Small intestine (tissue), 7 donors: ENCODE results near the gene CIT. TPM values are rescaled to one million over a fixed set of nuclear protein-coding genes. Genes with fewer than 3 reads are reported as not detected.
"Not testable (repeated sequence)": the region's sequence is repeated elsewhere in the genome, so short reads cannot be mapped to it uniquely, and the experiment has no call there.

Experiments used
- DNase-seq, 2 donors: peaks; one replicate each; pipeline versions ENCODE4 v3.0.0 to v3.0.0-alpha.2; 2013
- FAIRE-seq: peaks from 2 replicates; lab custom pipeline; 2012; peaks lifted over from hg19 to GRCh38; lab: Jason Lieb, UNC
- H3K27ac ChIP-seq, 3 donors: one replicate each; pipeline ENCODE4 v1.5.1; 2013; ENCODE audit warnings: low read length in 2 of 3, mild to moderate bottlenecking in 2 of 3, control low read depth in 1 of 3, inconsistent platforms in 1 of 3, low read depth in 1 of 3, moderate library complexity in 1 of 3
- H3K27me3 ChIP-seq, 3 donors: one replicate each; pipeline ENCODE4 v1.6.1; 2013; ENCODE audit warnings: low read length in 3 of 3, inconsistent platforms in 1 of 3; ENCODE audit not compliant: control insufficient read depth in 3 of 3, insufficient read depth in 3 of 3
- H3K36me3 ChIP-seq, 3 donors: one replicate each; pipeline ENCODE4 v1.6.1; 2013; ENCODE audit warnings: low read length in 3 of 3, inconsistent platforms in 1 of 3, low read depth in 1 of 3, mild to moderate bottlenecking in 1 of 3, moderate library complexity in 1 of 3; ENCODE audit not compliant: control insufficient read depth in 3 of 3, insufficient read depth in 2 of 3
- H3K4me1 ChIP-seq, 3 donors: one replicate each; pipeline ENCODE4 v1.6.1; 2013; ENCODE audit warnings: low read length in 2 of 3, inconsistent platforms in 1 of 3, low read depth in 1 of 3, mild to moderate bottlenecking in 1 of 3, moderate library complexity in 1 of 3; ENCODE audit not compliant: control insufficient read depth in 3 of 3, insufficient read depth in 2 of 3
- H3K4me3 ChIP-seq, 3 donors: one replicate each; pipeline ENCODE4 v1.5.1; 2013; ENCODE audit warnings: low read length in 3 of 3, control low read depth in 1 of 3, inconsistent platforms in 1 of 3, low read depth in 1 of 3, mild to moderate bottlenecking in 1 of 3, moderate library complexity in 1 of 3
- H3K9me3 ChIP-seq, 2 donors: one replicate each; pipeline ENCODE4 v1.6.1; 2013; ENCODE audit warnings: low read depth in 1 of 2, low read length in 1 of 2; ENCODE audit not compliant: control insufficient read depth in 2 of 2, insufficient read depth in 1 of 2
- WGBS, 3 donors: extraction: QIAGEN DNeasy Blood & Tissue Kit; methylation state at CpG; one replicate each; pipeline ENCODE4 v1.1.7; 2013; 5-methylcytosine and 5-hydroxymethylcytosine counted together
- polyA plus RNA-seq, 4 donors: library from polyadenylated mRNA; stranded (reverse) in 3 of 4; unstranded in 1 of 4; fragments of 200-250 nt in 3 of 4; fragments of 120-200 nt in 1 of 4; gene quantifications; one replicate each; pipeline versions ENCODE4 v1.2.1 to v1.2.3, GENCODE V29; 2013
- donor health status: healthy with polysubstance abuse.
- donor health status: control.
- donor health status: control.
- donor health status: Bipolar disorder and iron deficiency.
- donor health status: healthy.

CIT gene
- polyA plus RNA-seq, 4 donors = 0.22 to 6.5 (median 4.6) TPM

DNA sequence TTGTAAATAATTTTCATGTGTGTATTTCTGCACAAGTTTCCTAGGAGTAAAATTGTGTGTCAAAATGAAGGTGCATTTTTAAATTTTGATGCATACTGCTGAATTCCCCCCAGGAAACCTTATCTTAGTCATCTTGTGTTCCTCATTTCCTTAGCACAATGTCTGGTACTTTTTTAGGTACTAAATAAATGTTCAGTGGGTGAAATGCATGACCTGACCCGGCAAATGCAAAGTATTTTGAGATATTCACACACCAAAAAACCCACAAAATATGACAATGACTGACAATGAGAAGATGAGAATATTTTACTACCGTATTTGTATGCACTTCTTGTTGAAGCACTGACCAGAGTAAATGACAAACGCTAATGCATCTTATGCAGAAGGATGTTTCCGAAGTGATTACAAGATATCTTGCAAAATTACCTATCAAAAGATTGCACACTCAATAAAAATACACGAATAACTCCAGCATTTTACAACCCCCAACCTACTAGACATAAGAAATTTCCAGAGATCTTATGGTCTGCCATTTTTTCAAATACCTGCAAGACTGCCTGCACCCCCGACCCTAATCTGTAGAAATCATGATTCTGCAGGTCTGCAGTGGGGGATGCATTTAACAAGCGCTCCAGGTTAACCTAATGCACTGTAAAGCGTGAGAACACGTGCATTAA is 210.1 kb downstream of the CIT start:
- peaks cover 2 to 23% (median 6%) of the 10 kb centered on the region in 3 donors for H3K4me1 ChIP-seq
- H3K9me3 ChIP-seq = no peaks in the 10 kb centered on the region
- H3K4me3 ChIP-seq = peak overlapping the region; percentile 28 to 72 (median 41)
- FAIRE-seq (no peak), DNase-seq (no peak)
- no peaks in the 10 kb centered on the region for H3K27me3 ChIP-seq
- 14 to 18% (median 15%) methylated on average over 9 of the region's 9 CpGs for WGBS, 3 donors
- H3K27ac ChIP-seq = no peak overlapping the region
- H3K36me3 ChIP-seq = peaks cover 0 to 3% (median 1%) of the 10 kb centered on the region in 3 donors

GRCh38 chr12:119666226-119666795 is 210.8 kb downstream of the CIT start:
- Histone ChIP-seq H3K4me3 (no peak overlapping the region), H3K4me1 (peaks cover 2 to 22% (median 4%) of the 10 kb centered on the region in 3 donors), H3K27me3 (no peaks in the 10 kb centered on the region), H3K9me3 (no peaks in the 10 kb centered on the region), H3K27ac (no peak overlapping the region), H3K36me3 (peaks cover 0 to under 1% (median 0%) of the 10 kb centered on the region in 3 donors)
- 62 to 91% (median 74%) methylated on average over 2 of the region's 2 CpGs for WGBS, 3 donors
- FAIRE-seq (no peak), DNase-seq (no peak)

DNA sequence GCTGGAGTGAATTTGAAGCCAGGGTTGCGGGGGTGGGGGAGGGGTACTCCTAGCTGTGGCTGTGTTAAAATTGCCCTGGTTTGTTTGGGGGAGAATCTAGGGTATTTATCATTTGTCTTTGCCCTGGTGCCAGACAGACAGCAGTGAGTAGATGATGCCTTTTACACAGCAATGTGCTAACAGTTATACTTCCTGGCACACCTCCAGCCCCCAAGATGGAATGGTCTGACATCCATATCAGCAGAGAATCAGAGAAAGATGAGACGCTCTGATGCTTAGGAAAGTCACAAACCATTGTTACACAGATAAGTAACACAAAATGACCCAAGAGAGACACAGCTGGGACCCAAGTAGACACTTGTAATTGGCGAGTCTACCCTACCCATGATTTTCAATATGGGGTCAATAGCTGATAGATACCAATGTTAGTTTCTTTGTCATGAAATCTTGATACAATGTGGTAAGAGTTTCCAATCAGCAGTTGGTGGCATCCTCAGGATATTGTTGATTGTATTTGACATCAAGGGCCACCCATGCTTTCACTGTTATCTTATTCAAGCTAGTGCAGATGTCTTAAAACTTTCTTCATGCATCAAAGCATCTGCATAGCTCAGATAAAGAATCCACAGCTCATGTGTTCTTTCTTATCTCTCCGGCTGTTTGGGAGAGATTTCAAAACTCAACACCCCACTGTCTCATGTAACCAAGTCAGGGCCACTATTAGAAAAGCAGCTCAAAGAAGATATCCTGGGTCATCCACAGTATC is 211.8 kb downstream of the CIT start:
- H3K4me3 ChIP-seq = no peak overlapping the region
- peaks cover 2 to 13% (median 4%) of the 10 kb centered on the region in 3 donors for H3K4me1 ChIP-seq
- WGBS, 3 donors = 90 to 95% (median 90%) methylated on average over 4 of the region's 4 CpGs
- no peaks in the 10 kb centered on the region for H3K27me3 ChIP-seq
- H3K27ac ChIP-seq = peak overlapping the region in 1 of 3 donors; percentile 17
- no peaks in the 10 kb centered on the region for H3K9me3 ChIP-seq
- DNase-seq (no peak), FAIRE-seq (no peak)
- H3K36me3 ChIP-seq = no peaks in the 10 kb centered on the region

- 53 to 87% (median 58%) methylated on average over 1 of the region's 1 CpG for WGBS, 3 donors
- no peaks in the 10 kb centered on the region for H3K36me3 ChIP-seq
- H3K27ac ChIP-seq = no peak overlapping the region
- DNase-seq (peak in 1 of 2 donors; percentile 68), FAIRE-seq (no peak)
- no peaks in the 10 kb centered on the region for H3K27me3 ChIP-seq
- peaks cover 2 to 8% (median 2%) of the 10 kb centered on the region in 3 donors for H3K4me1 ChIP-seq
- H3K9me3 ChIP-seq = no peaks in the 10 kb centered on the region
- no peak overlapping the region for H3K4me3 ChIP-seq
Observed at GRCh38 chr12:119664642-119665041, 212.5 kb downstream of the CIT start.

DNA sequence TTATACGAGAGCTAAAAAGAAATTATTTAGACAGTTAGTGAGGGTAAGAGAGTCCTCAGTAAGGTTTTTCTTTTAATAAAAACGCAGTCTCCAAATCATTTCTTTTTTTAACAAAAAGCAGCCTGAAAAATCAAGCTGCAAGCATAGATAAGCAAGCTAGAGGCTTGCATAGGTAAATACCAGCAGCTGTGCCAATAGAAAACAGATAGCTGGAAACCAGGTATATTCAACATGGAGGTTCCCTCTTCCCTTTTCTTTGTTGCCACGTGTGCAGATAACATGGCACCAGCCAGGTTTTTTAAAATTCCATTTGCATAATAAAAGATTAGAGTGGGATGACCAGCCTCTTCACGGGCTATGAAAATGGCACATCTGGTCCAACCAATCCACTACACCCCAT is 215.2 kb downstream of the CIT start:
- 48 to 67% (median 59%) methylated on average over 4 of the region's 4 CpGs for WGBS, 3 donors
- FAIRE-seq = no peak
- Histone ChIP-seq H3K36me3 (no peaks in the 10 kb centered on the region), H3K4me3 (no peak overlapping the region), H3K27ac (no peak overlapping the region), H3K4me1 (peaks cover 0 to 2% (median 0%) of the 10 kb centered on the region in 3 donors), H3K27me3 (no peaks in the 10 kb centered on the region), H3K9me3 (no peaks in the 10 kb centered on the region)
- no peak for DNase-seq

- peak overlapping the region in 1 of 3 donors; percentile 9 for H3K27ac ChIP-seq
- no peaks in the 10 kb centered on the region for H3K36me3 ChIP-seq
- H3K4me3 ChIP-seq = no peak overlapping the region
- H3K4me1 ChIP-seq = peaks cover 0 to under 1% (median 0%) of the 10 kb centered on the region in 3 donors
- no peak for DNase-seq
- H3K9me3 ChIP-seq = no peaks in the 10 kb centered on the region
- 64 to 78% (median 76%) methylated on average over 5 of the region's 5 CpGs for WGBS, 3 donors
- H3K27me3 ChIP-seq = no peaks in the 10 kb centered on the region
- FAIRE-seq = no peak
Observed at GRCh38 chr12:119660076-119660475, 217.0 kb downstream of the CIT start.

DNA sequence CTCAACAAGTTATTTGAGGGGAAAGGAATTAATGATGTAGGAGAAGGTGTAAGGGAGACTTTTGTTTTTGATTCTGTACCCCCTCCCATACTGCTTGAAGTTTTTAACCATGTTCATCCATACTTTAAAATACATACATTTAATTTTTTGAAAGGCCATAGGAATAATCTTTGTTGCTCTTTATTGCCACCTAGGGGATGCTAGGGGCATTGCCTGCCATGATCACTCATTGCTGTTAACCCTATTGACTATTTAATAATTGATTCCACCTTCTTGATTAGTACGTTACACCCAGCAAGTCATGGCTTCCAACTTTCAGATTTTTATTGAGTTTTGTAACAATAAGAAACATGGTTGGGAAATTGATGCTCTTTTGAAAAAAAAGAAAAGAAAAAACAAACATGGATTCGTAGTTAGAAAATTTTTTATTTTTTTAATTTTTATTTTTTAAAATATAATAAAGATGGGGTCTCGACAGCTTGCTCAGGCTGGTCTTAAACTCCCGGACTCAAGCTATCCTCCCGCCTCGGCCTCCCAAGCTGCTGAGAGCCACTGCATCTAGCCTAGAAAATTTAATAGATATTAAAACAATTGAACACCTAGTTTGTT is 217.7 kb downstream of the CIT start:
- WGBS, 3 donors = 44 to 52% (median 47%) methylated on average over 6 of the region's 6 CpGs
- no peak overlapping the region for H3K4me3 ChIP-seq
- no peak for FAIRE-seq

DNA sequence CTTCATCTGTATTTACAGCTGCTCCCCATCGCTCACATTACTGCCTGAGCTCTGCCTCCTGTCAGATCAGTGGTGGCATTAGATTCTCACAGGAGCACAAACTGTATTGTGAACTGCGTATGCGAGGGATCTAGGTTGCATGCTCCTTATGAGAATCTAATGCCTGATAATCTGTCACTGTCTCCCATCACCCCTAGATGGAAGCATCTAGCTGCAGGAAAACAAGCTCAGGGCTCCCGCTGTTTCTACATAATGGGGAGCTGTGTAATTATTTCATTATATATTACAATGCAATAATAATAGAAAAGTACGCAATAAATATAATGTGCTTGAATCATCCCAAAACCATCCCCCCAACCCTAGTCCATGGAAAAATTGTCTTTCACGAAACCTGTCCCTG is 219.0 kb downstream of the CIT start:
- not testable (repeated sequence) for H3K4me1 ChIP-seq, H3K9me3 ChIP-seq, H3K36me3 ChIP-seq, H3K27me3 ChIP-seq, H3K4me3 ChIP-seq, FAIRE-seq, H3K27ac ChIP-seq
- peak in 1 of 2 donors; percentile 29 for DNase-seq
- 76 to 89% (median 81%) methylated on average over 6 of the region's 6 CpGs for WGBS, 3 donors

More for the DNA sequence above, 217.7 kb downstream of the CIT start:
- H3K27ac ChIP-seq = peak overlapping the region in 1 of 3 donors; percentile 9
- H3K4me1 ChIP-seq = no peaks in the 10 kb centered on the region
- H3K27me3 ChIP-seq = no peaks in the 10 kb centered on the region
- H3K36me3 ChIP-seq = no peaks in the 10 kb centered on the region
- no peaks in the 10 kb centered on the region for H3K9me3 ChIP-seq
- DNase-seq = peak; percentile 51 to 60
